Peyer's patch (tissue), 4 donors: ENCODE measurements around the gene URGCP. TPM values are rescaled to one million over a fixed set of nuclear protein-coding genes. Genes with fewer than 3 reads are reported as not detected.

Experiments used
- DNase-seq, 3 donors: peaks; one replicate each; pipeline ENCODE4 v3.0.0-alpha.2; 2017 to 2019
- H3K27ac ChIP-seq, 4 donors: fragments of 200-600 bp; sonication (generic); one replicate each; pipeline ENCODE4 v1.5.1; 2016 to 2019
- H3K27me3 ChIP-seq, 2 donors: fragments of 200-600 bp; sonication (generic); one replicate each; pipeline ENCODE4 v1.5.1; 2019
- H3K36me3 ChIP-seq, 3 donors: fragments of 200-600 bp; sonication (generic); one replicate each; pipeline ENCODE4 v1.5.1; 2016 to 2019
- H3K4me1 ChIP-seq, 4 donors: fragments of 200-600 bp; sonication (generic); one replicate each; pipeline ENCODE4 v1.5.1; 2016 to 2019
- H3K4me3 ChIP-seq, 4 donors: fragments of 200-600 bp; sonication (generic); 1 replicate in 3 of 4; 2 replicates in 1 of 4; pipeline ENCODE4 v1.5.1; 2016 to 2019; ENCODE audit warnings: mild to moderate bottlenecking in 1 of 4
- H3K9me3 ChIP-seq, 4 donors: fragments of 200-600 bp; sonication (generic); one replicate each; pipeline ENCODE4 v1.5.1; 2016 to 2019; ENCODE audit warnings: mild to moderate bottlenecking in 1 of 4
- POLR2A ChIP-seq, 2 donors: fragments of 450-650 bp; IDR thresholded peaks; one replicate each; pipeline ENCODE4 v1.5.1; 2017; ENCODE audit warnings: antibody characterized with exemption in 2 of 2, mild to moderate bottlenecking in 2 of 2, moderate library complexity in 2 of 2
- total RNA-seq, 4 donors: library from RNA; depleted of rRNA; stranded (reverse); fragments of >200 nt; gene quantifications; one replicate each; pipeline ENCODE4 v1.1.0, GENCODE V29; 2016
- TF ChIP-seq, protein P1 (sequence below), 6 experiments: fragments of 450-650 bp in 4 of 6; fragments of 200-600 bp in 2 of 6; sonication (generic) in 1 of 6; IDR thresholded peaks; one replicate each; pipeline ENCODE4 v1.5.1; 2017 to 2019; ENCODE audit warnings: antibody characterized with exemption in 6 of 6, mild to moderate bottlenecking in 3 of 6, moderate library complexity in 1 of 6

URGCP gene
- total RNA-seq, 4 donors from 2014 or later, result 43.7 to 91.0 (median 80.3) TPM

DNA sequence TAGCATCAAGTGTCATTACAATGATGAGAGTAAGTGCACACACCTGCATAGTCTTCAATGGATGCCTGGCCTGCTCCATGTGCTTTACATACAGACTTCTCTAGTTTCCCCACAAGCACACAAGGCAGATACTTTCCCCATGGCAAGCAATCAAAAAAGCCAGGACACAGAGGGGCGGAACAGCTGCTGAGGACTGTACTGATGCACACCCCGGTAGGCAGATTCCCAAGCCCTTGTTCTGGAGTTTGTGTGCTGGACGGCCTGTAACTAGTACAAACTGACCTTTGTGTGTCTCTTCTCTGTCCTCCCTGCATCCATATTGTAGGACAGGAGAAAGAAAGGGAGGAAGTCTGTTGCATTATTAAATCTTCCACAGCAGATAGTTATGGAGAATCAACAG lies 45.6 kb upstream of the URGCP start:
- no peaks in the 10 kb centered on the region for H3K27me3 ChIP-seq
- TF ChIP-seq, protein P1, sequence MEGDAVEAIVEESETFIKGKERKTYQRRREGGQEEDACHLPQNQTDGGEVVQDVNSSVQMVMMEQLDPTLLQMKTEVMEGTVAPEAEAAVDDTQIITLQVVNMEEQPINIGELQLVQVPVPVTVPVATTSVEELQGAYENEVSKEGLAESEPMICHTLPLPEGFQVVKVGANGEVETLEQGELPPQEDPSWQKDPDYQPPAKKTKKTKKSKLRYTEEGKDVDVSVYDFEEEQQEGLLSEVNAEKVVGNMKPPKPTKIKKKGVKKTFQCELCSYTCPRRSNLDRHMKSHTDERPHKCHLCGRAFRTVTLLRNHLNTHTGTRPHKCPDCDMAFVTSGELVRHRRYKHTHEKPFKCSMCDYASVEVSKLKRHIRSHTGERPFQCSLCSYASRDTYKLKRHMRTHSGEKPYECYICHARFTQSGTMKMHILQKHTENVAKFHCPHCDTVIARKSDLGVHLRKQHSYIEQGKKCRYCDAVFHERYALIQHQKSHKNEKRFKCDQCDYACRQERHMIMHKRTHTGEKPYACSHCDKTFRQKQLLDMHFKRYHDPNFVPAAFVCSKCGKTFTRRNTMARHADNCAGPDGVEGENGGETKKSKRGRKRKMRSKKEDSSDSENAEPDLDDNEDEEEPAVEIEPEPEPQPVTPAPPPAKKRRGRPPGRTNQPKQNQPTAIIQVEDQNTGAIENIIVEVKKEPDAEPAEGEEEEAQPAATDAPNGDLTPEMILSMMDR (IDR thresholded peaks at IDR 0.05), result no peak
- TF ChIP-seq POLR2A (IDR thresholded peaks at IDR 0.05), result no peak
- H3K36me3 ChIP-seq, result peaks cover 0 to 46% (median 0%) of the 10 kb centered on the region in 3 donors
- no peak overlapping the region for H3K27ac ChIP-seq
- no peak overlapping the region for H3K4me3 ChIP-seq
- no peaks in the 10 kb centered on the region for H3K4me1 ChIP-seq
- H3K9me3 ChIP-seq, result no peaks in the 10 kb centered on the region
- no peak for DNase-seq

DNA sequence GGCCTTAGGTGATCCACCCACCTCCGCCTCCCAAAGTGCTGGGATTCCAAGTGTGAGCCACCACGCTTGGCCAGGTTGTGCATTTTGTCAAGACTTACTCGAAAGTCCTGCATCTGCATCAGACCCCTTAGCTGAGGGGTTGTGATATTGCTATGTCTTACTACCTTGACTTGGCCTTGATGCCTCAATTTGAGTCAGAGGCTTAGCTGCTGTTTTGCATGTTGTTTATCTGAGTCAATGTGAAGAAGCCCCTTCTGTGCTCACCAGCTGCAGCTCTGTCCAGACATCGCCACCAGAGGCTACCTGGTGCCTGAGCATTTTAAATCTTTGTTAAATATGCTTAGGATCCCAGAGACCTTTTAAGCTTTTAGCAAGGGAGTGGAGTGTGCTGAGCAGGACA lies 37.9 kb upstream of the URGCP start:
- peak overlapping the region in 2 of 4 donors; percentile 65 to 82 for H3K27ac ChIP-seq
- no peaks in the 10 kb centered on the region for H3K27me3 ChIP-seq
- H3K36me3 ChIP-seq, result peaks cover 0 to 14% (median 0%) of the 10 kb centered on the region in 3 donors
- TF ChIP-seq POLR2A (IDR thresholded peaks at IDR 0.05), result no peak
- TF ChIP-seq, protein P1 (IDR thresholded peaks at IDR 0.05), result no peak
- DNase-seq, result no peak
- H3K4me1 ChIP-seq, result peaks cover 0 to 10% (median 0%) of the 10 kb centered on the region in 4 donors
- H3K9me3 ChIP-seq, result no peaks in the 10 kb centered on the region
- no peak overlapping the region for H3K4me3 ChIP-seq

DNA sequence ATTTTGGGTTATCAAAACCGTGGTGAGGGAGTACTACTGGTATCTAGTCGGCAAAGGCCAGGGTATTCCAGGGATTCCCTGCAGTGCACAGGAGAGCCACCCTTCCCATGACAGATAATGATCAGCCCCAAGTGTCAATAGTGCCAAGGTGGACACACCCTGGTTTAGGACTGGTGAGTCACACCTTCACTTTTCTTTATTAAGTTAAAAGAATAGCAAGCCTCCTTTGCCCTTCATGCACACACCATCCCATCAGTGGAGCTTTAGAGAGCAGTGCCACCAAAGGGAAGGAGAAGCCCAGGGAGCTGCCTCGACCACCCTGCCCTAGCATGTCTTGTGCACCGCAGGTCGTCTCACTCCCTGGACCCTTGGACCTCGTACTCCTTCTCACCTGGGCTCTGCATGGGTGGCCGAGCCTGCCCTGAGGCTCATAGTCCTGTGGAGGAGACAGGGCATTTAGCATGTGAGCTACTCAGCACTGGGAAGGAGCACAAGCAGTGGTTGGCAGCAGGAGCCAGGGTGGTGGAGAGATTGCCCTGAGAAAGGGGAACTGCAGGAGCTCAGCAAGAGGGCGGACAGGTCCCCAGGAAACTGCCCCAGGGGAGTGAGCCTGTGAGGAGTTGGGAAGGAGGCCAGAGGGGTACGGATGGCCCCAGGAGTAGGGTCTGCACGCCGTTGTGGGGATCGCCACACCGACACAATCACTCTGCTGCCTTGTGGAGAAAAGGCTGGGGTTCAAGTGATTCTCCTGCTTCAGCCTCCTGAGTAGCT lies 37.2 kb upstream of the URGCP start:
- Histone ChIP-seq H3K27ac (peak overlapping the region in 3 of 4 donors; percentile 40 to 82 (median 65)), H3K4me1 (peaks cover 0 to 10% (median 0%) of the 10 kb centered on the region in 4 donors), H3K36me3 (peaks cover 0 to 7% (median 0%) of the 10 kb centered on the region in 3 donors), H3K27me3 (no peaks in the 10 kb centered on the region), H3K4me3 (no peak overlapping the region), H3K9me3 (no peaks in the 10 kb centered on the region)
- DNase-seq, result peak in 2 of 3 donors; percentile 52 to 71
- TF ChIP-seq, protein P1 (IDR thresholded peaks at IDR 0.05), result no peak
- no peak for TF ChIP-seq POLR2A (IDR thresholded peaks at IDR 0.05)

DNA sequence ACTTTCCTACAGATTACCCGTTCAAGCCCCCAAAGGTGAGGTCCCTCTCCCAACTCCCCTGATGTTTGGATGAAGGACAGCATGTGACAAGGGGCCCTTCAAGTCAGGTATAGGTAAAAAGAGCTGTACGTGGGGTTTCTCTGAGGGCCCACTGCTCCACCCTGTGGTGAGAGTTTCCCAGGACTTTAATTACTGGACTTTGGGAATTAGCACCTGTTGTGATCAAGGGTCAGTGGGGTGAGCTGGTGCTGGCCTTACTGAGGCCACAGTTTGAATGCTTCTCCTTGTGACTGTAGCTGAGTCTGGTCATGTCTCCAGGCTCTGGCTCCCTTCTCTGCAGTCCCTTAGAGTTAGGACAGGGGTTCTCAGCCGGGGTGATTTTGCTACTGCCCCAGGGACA lies 36.6 kb upstream of the URGCP start:
- Histone ChIP-seq H3K9me3 (no peaks in the 10 kb centered on the region), H3K27ac (peak overlapping the region in 3 of 4 donors; percentile 40 to 82 (median 65)), H3K4me3 (no peak overlapping the region), H3K4me1 (peaks cover 0 to 10% (median 0%) of the 10 kb centered on the region in 4 donors), H3K36me3 (peaks cover 0 to 7% (median 0%) of the 10 kb centered on the region in 3 donors), H3K27me3 (no peaks in the 10 kb centered on the region)
- peak in 2 of 3 donors; percentile 61 to 62 for DNase-seq
- TF ChIP-seq POLR2A (IDR thresholded peaks at IDR 0.05), result no peak
- TF ChIP-seq, protein P1 (IDR thresholded peaks at IDR 0.05), result peak in 3 of 6 experiments; percentile 53 to 65 (median 61)

DNA sequence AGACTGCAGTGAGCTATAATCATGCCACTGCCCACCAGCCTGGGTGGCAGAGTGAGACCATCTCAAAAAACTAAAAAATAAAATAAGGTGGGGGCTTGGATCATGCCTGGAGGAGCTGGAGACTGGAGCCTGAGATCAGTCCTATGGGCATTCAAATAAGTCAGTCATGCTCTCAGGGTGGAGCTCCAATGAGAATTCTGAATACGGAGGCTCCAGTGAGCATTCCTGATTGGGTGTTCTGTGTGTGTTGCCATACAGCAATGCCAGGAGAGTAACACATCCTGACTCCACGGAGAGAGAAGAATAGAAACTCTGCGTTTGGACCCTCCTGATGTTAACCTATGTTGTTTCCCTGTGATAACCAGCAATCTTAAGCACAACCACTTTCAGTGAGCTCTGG lies 35.9 kb upstream of the URGCP start:
- Histone ChIP-seq H3K9me3 (no peaks in the 10 kb centered on the region), H3K4me3 (no peak overlapping the region), H3K36me3 (peaks cover 0 to 3% (median 0%) of the 10 kb centered on the region in 3 donors), H3K27ac (peak overlapping the region in 1 of 4 donors; percentile 82), H3K4me1 (peaks cover 0 to 10% (median 0%) of the 10 kb centered on the region in 4 donors), H3K27me3 (no peaks in the 10 kb centered on the region)
- TF ChIP-seq, protein P1 (IDR thresholded peaks at IDR 0.05), result no peak
- TF ChIP-seq POLR2A (IDR thresholded peaks at IDR 0.05), result no peak
- no peak for DNase-seq
